ENCODE data around the gene ZNF692. TPM values are rescaled to one million over a fixed set of nuclear protein-coding genes. Genes with fewer than 3 reads are reported as not detected.

ZNF692 gene
- total and polyA plus RNA-seq, 2 of the 13 experiments (the other 11 are each of a cell fraction or from before 2014, with no cell fraction given), result 27.3 to 45.8 TPM

DNA sequence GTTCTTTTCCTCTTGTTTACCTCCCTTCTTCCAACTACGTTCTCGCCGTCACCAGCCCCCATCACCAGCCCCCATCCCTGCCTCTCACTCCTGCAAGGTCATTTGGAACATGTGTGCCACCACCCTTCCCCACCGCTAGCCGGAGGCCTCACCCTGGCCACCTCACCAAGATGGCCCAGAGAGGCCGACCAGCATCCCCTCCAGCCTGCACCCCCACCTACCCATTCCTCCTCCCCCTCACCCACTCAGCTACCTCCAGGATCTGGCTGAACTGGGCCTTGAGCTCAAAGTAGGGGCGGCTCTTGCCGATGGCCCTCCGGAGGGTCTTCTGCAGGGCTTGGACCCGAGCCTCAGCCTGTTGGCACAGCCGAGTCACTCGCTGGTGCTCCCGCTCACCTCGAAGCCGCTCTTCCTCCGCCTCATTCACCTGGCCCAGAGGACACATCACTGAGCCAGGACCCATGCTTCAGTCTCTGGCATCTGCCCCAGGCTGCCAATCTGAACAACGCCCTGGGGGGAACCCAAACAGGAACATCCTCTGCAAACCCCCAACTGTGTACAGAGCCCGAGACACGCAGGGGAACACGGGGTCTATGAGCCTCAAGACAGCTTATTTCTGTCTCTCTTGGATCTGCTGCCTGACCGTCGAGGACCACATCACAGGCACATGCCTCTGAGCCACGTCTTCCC, 46.0 kb downstream of the ZNF692 start:
- WGBS (ENCODE audit: low lambda C conversion rate), result 98% methylated on average over 23 of the region's 23 CpGs
- no peak for FAIRE-seq
- CTCF ChIA-PET (ENCODE audit: low intra/inter-chr PET ratio, low total read pairs), result no interaction called here

More for the DNA sequence above, 46.0 kb downstream of the ZNF692 start:
- H3K4me2 ChIP-seq (ENCODE audit: low read depth, low read length), result no peak overlapping the region
- no peak overlapping the region for H3K4me3 ChIP-seq (replicated peaks in 1 of 3; ENCODE audit: insufficient read depth in 1 of 3, low read depth in 2 of 3, low read length in 3 of 3)
- intact Hi-C loops (cut with micrococcal nuclease; ENCODE audit: unreplicated experiment), result no loop called here
- no peak for DNase-seq (ENCODE audit: low spot score)
- no peak overlapping the region for H2AFZ ChIP-seq (ENCODE audit: low read length)
- H3K27ac ChIP-seq (ENCODE audit: extremely low read length, insufficient read depth, low read length), result no peak overlapping the region
- no peak for TF ChIP-seq MEIS2 (CRISPR knock-in tag; IDR thresholded peaks at IDR 0.05)
- TF ChIP-seq, protein P1, sequence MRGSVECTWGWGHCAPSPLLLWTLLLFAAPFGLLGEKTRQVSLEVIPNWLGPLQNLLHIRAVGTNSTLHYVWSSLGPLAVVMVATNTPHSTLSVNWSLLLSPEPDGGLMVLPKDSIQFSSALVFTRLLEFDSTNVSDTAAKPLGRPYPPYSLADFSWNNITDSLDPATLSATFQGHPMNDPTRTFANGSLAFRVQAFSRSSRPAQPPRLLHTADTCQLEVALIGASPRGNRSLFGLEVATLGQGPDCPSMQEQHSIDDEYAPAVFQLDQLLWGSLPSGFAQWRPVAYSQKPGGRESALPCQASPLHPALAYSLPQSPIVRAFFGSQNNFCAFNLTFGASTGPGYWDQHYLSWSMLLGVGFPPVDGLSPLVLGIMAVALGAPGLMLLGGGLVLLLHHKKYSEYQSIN (CRISPR knock-in tag; IDR thresholded peaks at IDR 0.05; ENCODE audit: borderline replicate concordance), result no peak
- TF ChIP-seq ZFP41 (CRISPR knock-in tag; IDR thresholded peaks at IDR 0.05; ENCODE audit: borderline replicate concordance), result no peak
- no peak for TF ChIP-seq ZHX1 (CRISPR knock-in tag; IDR thresholded peaks at IDR 0.05; ENCODE audit: low read depth)
- TF ChIP-seq ZNF547 (CRISPR knock-in tag; IDR thresholded peaks at IDR 0.05), result no peak
- TF ChIP-seq, protein P2, sequence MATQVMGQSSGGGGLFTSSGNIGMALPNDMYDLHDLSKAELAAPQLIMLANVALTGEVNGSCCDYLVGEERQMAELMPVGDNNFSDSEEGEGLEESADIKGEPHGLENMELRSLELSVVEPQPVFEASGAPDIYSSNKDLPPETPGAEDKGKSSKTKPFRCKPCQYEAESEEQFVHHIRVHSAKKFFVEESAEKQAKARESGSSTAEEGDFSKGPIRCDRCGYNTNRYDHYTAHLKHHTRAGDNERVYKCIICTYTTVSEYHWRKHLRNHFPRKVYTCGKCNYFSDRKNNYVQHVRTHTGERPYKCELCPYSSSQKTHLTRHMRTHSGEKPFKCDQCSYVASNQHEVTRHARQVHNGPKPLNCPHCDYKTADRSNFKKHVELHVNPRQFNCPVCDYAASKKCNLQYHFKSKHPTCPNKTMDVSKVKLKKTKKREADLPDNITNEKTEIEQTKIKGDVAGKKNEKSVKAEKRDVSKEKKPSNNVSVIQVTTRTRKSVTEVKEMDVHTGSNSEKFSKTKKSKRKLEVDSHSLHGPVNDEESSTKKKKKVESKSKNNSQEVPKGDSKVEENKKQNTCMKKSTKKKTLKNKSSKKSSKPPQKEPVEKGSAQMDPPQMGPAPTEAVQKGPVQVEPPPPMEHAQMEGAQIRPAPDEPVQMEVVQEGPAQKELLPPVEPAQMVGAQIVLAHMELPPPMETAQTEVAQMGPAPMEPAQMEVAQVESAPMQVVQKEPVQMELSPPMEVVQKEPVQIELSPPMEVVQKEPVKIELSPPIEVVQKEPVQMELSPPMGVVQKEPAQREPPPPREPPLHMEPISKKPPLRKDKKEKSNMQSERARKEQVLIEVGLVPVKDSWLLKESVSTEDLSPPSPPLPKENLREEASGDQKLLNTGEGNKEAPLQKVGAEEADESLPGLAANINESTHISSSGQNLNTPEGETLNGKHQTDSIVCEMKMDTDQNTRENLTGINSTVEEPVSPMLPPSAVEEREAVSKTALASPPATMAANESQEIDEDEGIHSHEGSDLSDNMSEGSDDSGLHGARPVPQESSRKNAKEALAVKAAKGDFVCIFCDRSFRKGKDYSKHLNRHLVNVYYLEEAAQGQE (IDR thresholded peaks at IDR 0.05; ENCODE audit: borderline replicate concordance in 1 of 2, low read depth in 1 of 2, low read length in 2 of 2), result no peak
- no peak for TF ChIP-seq ZNF567 (CRISPR knock-in tag; IDR thresholded peaks at IDR 0.05; ENCODE audit: borderline replicate concordance)
- no peak for TF ChIP-seq CBFB (CRISPR knock-in tag; IDR thresholded peaks at IDR 0.05)
- in situ Hi-C loops (cut with HindIII; ENCODE audit: extremely low pct_ligation_motif_present, low pct_unique_long_range_greater_than_20kb), result no loop called here
- no peaks in the 10 kb centered on the region for H3K79me2 ChIP-seq (ENCODE audit: insufficient read depth, low read length)
- BruUV-seq (replicated peaks), result no TSS peak
- H3K9me3 ChIP-seq (ENCODE audit: low read length), result no peaks in the 10 kb centered on the region
- POLR2A ChIA-PET, result no interaction called here
- H3K27me3 ChIP-seq (ENCODE audit: control insufficient read depth in 1 of 2, insufficient read depth in 2 of 2, low read length in 2 of 2), result no peaks in the 10 kb centered on the region
- H4K20me1 ChIP-seq (ENCODE audit: insufficient read depth, low read length), result no peaks in the 10 kb centered on the region
- no peak overlapping the region for H3K9ac ChIP-seq (ENCODE audit: insufficient read depth, low read depth, low read length)
- ATAC-seq, result no peak
- H3K4me1 ChIP-seq (ENCODE audit: insufficient read depth, low read length), result no peaks in the 10 kb centered on the region
- H3K36me3 ChIP-seq (replicated peaks in 1 of 2; ENCODE audit: control insufficient read depth in 1 of 2, insufficient read depth in 2 of 2, low read length in 2 of 2), result peaks cover 17 to 55% of the 10 kb centered on the region in 2 experiments

All from HepG2 (cell line).